ENCODE data around the gene LRRC17. TPM values are rescaled to one million over a fixed set of nuclear protein-coding genes. Genes with fewer than 3 reads are reported as not detected.
A peak's percentile ranks its signal among the peaks of the same experiment; 100 is the strongest.

LRRC17 gene
- total and polyA plus RNA-seq, 4 donors: 1.1 to 11.3 (median 1.4) TPM

DNA sequence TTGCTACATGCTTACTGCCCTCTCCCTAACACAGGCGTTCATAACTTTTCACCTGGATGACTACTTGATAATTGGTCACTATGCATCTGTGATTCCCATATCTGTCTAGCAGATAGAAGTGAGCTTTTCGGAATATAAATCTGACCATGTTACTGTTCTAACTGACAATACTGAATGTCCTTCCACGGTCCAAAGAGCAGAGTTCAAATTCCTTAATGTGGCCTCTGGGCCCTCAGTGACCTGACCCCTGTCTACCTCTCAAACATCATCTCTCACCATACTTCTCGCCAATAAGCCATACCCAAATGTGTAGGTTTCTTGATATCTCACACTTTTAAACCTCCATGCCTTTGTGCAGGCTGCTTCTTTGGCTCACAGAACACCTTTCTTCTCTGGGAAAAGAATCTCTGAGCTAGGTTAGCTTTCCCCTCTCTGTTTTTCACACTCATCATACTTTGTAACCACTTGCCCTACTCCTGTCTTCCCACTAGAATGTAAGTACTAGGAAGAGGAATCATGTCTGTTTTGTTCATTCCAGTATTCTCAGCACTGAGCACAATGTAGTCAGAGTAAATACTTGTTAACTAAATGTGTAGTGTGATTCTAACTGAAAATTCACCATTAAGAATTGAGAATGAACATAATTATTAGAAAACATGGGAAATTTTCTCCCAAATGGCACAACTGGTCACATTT lies 39.2 kb upstream of the LRRC17 start:
- no peak overlapping the region for H3K9ac ChIP-seq (ENCODE audit: low read depth in 1 of 2, low read length in 2 of 2)

DNA sequence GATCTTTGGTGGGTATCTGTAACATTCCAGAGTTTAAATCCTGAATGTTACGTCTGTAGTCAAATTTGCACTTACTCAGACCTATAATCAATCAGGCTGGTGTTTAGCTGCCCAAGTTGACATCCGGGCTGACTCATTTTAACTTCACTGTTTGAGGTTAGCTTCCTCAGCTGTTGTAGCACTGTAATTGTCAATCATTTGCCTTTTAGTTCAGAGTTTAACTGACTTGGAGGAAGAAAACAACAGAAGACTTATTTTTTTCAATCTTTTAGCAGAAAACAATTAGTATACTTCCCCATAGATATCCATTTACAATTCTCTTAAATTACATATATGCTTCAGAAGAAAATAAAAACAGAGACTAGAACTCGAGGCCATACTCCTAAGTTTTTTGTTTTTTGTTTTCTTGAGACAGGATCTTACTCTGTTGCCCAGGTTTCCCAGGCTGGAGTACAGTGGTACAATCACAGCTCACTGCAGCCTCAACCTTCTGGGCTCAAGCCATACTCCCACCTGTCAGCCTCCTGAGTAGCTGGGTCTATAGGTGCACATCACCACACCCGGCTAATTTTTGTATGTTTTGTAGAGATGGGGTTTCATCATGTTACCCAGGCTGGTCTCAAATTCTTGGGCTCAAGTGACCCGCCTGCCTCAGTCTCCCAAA lies 38.5 kb upstream of the LRRC17 start:
- Histone ChIP-seq H3K4me1 (ENCODE audit: control insufficient read depth in 4 of 4, insufficient read depth in 4 of 4, low read length in 3 of 4) (no peaks in the 10 kb centered on the region), H3K27me3 (ENCODE audit: control insufficient read depth in 4 of 4, insufficient read depth in 4 of 4, low read length in 3 of 4) (no peaks in the 10 kb centered on the region), H3K36me3 (ENCODE audit: control insufficient read depth in 4 of 4, insufficient read depth in 3 of 4, low read depth in 1 of 4, low read length in 3 of 4) (no peaks in the 10 kb centered on the region), H3K27ac (ENCODE audit: low read depth in 1 of 2, low read length in 2 of 2) (no peak overlapping the region), H3K4me3 (ENCODE audit: low read depth in 1 of 3, low read length in 3 of 3) (no peak overlapping the region), H3K9me3 (ENCODE audit: control insufficient read depth in 4 of 4, low read length in 3 of 4) (no peaks in the 10 kb centered on the region), H3K9ac (ENCODE audit: low read depth in 1 of 2, low read length in 2 of 2) (no peak overlapping the region)
- 82% methylated on average over 5 of the region's 5 CpGs for WGBS
- no peak for DNase-seq (ENCODE audit: low spot score)
- no peak for TF ChIP-seq GABPA (IDR thresholded peaks at IDR 0.05 in 1 of 2, conservative IDR thresholded peaks at IDR 0.05 in 1 of 2)
- TF ChIP-seq EGR1 (IDR thresholded peaks at IDR 0.05; ENCODE audit: low read depth in 2 of 2): no peak
- TF ChIP-seq, protein P1, sequence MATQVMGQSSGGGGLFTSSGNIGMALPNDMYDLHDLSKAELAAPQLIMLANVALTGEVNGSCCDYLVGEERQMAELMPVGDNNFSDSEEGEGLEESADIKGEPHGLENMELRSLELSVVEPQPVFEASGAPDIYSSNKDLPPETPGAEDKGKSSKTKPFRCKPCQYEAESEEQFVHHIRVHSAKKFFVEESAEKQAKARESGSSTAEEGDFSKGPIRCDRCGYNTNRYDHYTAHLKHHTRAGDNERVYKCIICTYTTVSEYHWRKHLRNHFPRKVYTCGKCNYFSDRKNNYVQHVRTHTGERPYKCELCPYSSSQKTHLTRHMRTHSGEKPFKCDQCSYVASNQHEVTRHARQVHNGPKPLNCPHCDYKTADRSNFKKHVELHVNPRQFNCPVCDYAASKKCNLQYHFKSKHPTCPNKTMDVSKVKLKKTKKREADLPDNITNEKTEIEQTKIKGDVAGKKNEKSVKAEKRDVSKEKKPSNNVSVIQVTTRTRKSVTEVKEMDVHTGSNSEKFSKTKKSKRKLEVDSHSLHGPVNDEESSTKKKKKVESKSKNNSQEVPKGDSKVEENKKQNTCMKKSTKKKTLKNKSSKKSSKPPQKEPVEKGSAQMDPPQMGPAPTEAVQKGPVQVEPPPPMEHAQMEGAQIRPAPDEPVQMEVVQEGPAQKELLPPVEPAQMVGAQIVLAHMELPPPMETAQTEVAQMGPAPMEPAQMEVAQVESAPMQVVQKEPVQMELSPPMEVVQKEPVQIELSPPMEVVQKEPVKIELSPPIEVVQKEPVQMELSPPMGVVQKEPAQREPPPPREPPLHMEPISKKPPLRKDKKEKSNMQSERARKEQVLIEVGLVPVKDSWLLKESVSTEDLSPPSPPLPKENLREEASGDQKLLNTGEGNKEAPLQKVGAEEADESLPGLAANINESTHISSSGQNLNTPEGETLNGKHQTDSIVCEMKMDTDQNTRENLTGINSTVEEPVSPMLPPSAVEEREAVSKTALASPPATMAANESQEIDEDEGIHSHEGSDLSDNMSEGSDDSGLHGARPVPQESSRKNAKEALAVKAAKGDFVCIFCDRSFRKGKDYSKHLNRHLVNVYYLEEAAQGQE (IDR thresholded peaks at IDR 0.05): no peak
- TF ChIP-seq JUND (IDR thresholded peaks at IDR 0.05): no peak
- TF ChIP-seq, protein P2, sequence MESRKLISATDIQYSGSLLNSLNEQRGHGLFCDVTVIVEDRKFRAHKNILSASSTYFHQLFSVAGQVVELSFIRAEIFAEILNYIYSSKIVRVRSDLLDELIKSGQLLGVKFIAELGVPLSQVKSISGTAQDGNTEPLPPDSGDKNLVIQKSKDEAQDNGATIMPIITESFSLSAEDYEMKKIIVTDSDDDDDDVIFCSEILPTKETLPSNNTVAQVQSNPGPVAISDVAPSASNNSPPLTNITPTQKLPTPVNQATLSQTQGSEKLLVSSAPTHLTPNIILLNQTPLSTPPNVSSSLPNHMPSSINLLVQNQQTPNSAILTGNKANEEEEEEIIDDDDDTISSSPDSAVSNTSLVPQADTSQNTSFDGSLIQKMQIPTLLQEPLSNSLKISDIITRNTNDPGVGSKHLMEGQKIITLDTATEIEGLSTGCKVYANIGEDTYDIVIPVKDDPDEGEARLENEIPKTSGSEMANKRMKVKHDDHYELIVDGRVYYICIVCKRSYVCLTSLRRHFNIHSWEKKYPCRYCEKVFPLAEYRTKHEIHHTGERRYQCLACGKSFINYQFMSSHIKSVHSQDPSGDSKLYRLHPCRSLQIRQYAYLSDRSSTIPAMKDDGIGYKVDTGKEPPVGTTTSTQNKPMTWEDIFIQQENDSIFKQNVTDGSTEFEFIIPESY (IDR thresholded peaks at IDR 0.05): no peak

More for the DNA sequence above, 39.2 kb upstream of the LRRC17 start:
- H3K27me3 ChIP-seq (ENCODE audit: control insufficient read depth in 4 of 4, insufficient read depth in 4 of 4, low read length in 3 of 4): no peaks in the 10 kb centered on the region
- no peak for DNase-seq (ENCODE audit: low spot score)
- H3K36me3 ChIP-seq (ENCODE audit: control insufficient read depth in 4 of 4, insufficient read depth in 3 of 4, low read depth in 1 of 4, low read length in 3 of 4): no peaks in the 10 kb centered on the region
- H3K27ac ChIP-seq (ENCODE audit: low read depth in 1 of 2, low read length in 2 of 2): no peak overlapping the region
- no peaks in the 10 kb centered on the region for H3K4me1 ChIP-seq (ENCODE audit: control insufficient read depth in 4 of 4, insufficient read depth in 4 of 4, low read length in 3 of 4)
- 81% methylated on average over 4 of the region's 4 CpGs for WGBS
- TF ChIP-seq HNF4A (conservative IDR thresholded peaks at IDR 0.05): peak in 1 of 2 donors; percentile 38
- no peak for TF ChIP-seq TAF1 (conservative IDR thresholded peaks at IDR 0.05)
- no peak for TF ChIP-seq EGR1 (IDR thresholded peaks at IDR 0.05; ENCODE audit: low read depth in 2 of 2)
- no peak for TF ChIP-seq NR2F2 (IDR thresholded peaks at IDR 0.05)
- TF ChIP-seq, protein P3, sequence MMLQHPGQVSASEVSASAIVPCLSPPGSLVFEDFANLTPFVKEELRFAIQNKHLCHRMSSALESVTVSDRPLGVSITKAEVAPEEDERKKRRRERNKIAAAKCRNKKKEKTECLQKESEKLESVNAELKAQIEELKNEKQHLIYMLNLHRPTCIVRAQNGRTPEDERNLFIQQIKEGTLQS (IDR thresholded peaks at IDR 0.05): no peak
- no peaks in the 10 kb centered on the region for H3K9me3 ChIP-seq (ENCODE audit: control insufficient read depth in 4 of 4, low read length in 3 of 4)
- no peak overlapping the region for H3K4me3 ChIP-seq (ENCODE audit: low read depth in 1 of 3, low read length in 3 of 3)

DNA sequence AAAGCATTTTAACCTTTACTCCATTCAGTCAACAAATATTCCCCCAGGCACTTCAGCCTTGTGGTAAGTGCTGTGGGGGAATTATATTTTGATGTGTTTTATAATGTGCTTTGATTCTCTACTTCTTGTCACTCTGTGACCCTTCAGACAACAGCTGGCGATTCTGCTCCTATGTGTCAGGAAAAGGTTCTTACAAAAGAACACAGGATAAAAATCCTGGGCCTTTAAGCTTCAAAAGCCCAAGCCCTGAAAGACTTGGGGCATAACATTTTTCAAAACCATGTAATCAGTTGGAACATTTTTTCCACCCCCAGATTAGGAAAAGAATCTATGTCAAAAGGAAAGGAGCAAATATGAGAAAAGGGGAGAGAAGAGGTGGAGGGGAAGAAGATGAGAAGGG lies 37.8 kb upstream of the LRRC17 start:
- no peak overlapping the region for H3K4me3 ChIP-seq (ENCODE audit: low read depth in 1 of 3, low read length in 3 of 3)
- H3K4me1 ChIP-seq (ENCODE audit: control insufficient read depth in 4 of 4, insufficient read depth in 4 of 4, low read length in 3 of 4): no peaks in the 10 kb centered on the region
- H3K9me3 ChIP-seq (ENCODE audit: control insufficient read depth in 4 of 4, low read length in 3 of 4): no peaks in the 10 kb centered on the region
- no peak overlapping the region for H3K27ac ChIP-seq (ENCODE audit: low read depth in 1 of 2, low read length in 2 of 2)
- DNase-seq (ENCODE audit: low spot score): no peak
- no peaks in the 10 kb centered on the region for H3K27me3 ChIP-seq (ENCODE audit: control insufficient read depth in 4 of 4, insufficient read depth in 4 of 4, low read length in 3 of 4)
- no peaks in the 10 kb centered on the region for H3K36me3 ChIP-seq (ENCODE audit: control insufficient read depth in 4 of 4, insufficient read depth in 3 of 4, low read depth in 1 of 4, low read length in 3 of 4)
- H3K9ac ChIP-seq (ENCODE audit: low read depth in 1 of 2, low read length in 2 of 2): no peak overlapping the region
- 97% methylated on average over 1 of the region's 1 CpG for WGBS
- no peak for TF ChIP-seq JUND (IDR thresholded peaks at IDR 0.05)
- no peak for TF ChIP-seq RAD21 (IDR thresholded peaks at IDR 0.05)
- TF ChIP-seq TAF1 (conservative IDR thresholded peaks at IDR 0.05): no peak
- TF ChIP-seq GABPA (IDR thresholded peaks at IDR 0.05 in 1 of 2, conservative IDR thresholded peaks at IDR 0.05 in 1 of 2): no peak
- TF ChIP-seq, protein P3 (IDR thresholded peaks at IDR 0.05): no peak
- TF ChIP-seq, protein P4, sequence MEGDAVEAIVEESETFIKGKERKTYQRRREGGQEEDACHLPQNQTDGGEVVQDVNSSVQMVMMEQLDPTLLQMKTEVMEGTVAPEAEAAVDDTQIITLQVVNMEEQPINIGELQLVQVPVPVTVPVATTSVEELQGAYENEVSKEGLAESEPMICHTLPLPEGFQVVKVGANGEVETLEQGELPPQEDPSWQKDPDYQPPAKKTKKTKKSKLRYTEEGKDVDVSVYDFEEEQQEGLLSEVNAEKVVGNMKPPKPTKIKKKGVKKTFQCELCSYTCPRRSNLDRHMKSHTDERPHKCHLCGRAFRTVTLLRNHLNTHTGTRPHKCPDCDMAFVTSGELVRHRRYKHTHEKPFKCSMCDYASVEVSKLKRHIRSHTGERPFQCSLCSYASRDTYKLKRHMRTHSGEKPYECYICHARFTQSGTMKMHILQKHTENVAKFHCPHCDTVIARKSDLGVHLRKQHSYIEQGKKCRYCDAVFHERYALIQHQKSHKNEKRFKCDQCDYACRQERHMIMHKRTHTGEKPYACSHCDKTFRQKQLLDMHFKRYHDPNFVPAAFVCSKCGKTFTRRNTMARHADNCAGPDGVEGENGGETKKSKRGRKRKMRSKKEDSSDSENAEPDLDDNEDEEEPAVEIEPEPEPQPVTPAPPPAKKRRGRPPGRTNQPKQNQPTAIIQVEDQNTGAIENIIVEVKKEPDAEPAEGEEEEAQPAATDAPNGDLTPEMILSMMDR (IDR thresholded peaks at IDR 0.05; ENCODE audit: low read depth, low read length, missing input control): no peak
- TF ChIP-seq, protein P2 (IDR thresholded peaks at IDR 0.05): no peak
- no peak for TF ChIP-seq EGR1 (IDR thresholded peaks at IDR 0.05; ENCODE audit: low read depth in 2 of 2)
- no peak for TF ChIP-seq RXRA (IDR thresholded peaks at IDR 0.05)
- TF ChIP-seq YY1 (IDR thresholded peaks at IDR 0.05): no peak
- TF ChIP-seq, protein P5, sequence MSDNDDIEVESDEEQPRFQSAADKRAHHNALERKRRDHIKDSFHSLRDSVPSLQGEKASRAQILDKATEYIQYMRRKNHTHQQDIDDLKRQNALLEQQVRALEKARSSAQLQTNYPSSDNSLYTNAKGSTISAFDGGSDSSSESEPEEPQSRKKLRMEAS (IDR thresholded peaks at IDR 0.05): no peak
